Activated naive CD8-positive, alpha-beta T cell (primary cell): ENCODE measurements around the gene ARHGAP23.
"Not testable (repeated sequence)": the region's sequence is repeated elsewhere in the genome, so short reads cannot be mapped to it uniquely, and the experiment has no call there.

Experiments
- H3K27ac Mint-ChIP-seq: one replicate; pipeline ENCODE4 v1.8.0; 2021; ENCODE audit warnings: mixed read lengths
- H3K27me3 Mint-ChIP-seq: one replicate; pipeline ENCODE4 v1.8.0; 2021; ENCODE audit warnings: mixed read lengths
- H3K36me3 Mint-ChIP-seq: one replicate; pipeline ENCODE4 v1.8.0; 2021; ENCODE audit warnings: mixed read lengths
- H3K4me1 Mint-ChIP-seq: one replicate; pipeline ENCODE4 v1.8.0; 2021; ENCODE audit warnings: low read depth, mixed read lengths
- H3K4me3 Mint-ChIP-seq: one replicate; pipeline ENCODE4 v1.8.0; 2021; ENCODE audit warnings: mild to moderate bottlenecking, mixed read lengths
- H3K9me3 Mint-ChIP-seq: one replicate; pipeline ENCODE4 v1.8.0; 2021; ENCODE audit warnings: low read depth, mixed read lengths

The ARHGAP23 gene

DNA sequence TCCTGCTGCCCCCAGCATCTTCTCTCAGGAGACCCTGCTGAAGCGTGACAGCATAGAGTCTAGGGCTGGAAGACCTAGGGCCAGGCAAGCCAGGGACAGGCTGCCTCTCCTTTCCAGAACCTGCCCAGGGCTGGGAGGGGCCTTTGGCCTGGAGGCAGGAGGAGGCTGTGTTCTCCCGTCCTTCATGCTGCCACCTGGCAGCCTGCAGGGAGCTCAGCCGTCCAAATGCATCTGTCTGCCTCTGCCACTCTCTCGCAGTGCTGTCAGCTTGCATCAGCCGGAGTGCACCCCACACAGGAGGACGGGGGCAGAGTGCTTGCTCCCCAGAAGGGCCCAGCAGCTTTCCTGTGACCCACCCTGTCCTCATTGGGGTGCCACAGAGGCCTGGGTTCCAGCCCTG, 31.3 kb downstream of the ARHGAP23 start:
- Mint-ChIP-seq H3K27me3 (peaks cover 11% of the 10 kb centered on the region), H3K4me1 (peaks cover 4% of the 10 kb centered on the region), H3K4me3 (no peak overlapping the region), H3K27ac (no peak overlapping the region), H3K36me3 (no peaks in the 10 kb centered on the region), H3K9me3 (no peaks in the 10 kb centered on the region)

DNA sequence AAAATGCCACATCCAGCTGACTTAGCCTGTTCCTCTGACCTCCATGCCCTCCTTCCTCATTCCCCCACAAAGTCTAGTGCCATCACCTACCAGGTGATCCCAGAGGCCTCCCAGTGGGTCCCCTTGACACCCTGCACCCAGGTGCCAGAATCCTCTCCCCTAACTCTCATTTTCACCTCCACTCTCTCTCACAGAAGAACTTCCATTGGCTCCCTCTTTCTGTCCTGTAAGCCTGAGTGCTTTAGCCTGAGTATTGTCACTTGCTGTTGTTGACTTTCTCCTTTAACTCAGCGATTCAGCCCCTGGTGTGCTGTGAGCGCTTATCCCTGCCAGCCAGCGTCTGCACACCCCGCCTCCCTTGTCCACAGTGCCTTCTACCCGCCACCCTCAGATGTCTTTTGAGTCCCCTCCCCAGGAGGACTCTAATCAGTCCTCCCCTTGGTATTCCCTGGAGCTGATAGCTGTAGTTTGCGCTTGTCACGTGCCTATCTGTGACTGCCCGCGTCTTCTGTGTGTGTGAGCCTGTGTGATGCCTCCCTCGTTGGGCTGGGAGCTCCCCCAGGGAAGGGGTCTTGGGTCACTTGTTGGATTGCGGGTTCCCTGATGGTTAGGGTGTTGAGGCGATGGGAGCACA, 31.9 kb downstream of the ARHGAP23 start:
- Mint-ChIP-seq H3K36me3 (no peaks in the 10 kb centered on the region), H3K9me3 (no peaks in the 10 kb centered on the region), H3K27ac (no peak overlapping the region), H3K27me3 (peaks cover 5% of the 10 kb centered on the region), H3K4me3 (no peak overlapping the region), H3K4me1 (peaks cover under 1% of the 10 kb centered on the region)

DNA sequence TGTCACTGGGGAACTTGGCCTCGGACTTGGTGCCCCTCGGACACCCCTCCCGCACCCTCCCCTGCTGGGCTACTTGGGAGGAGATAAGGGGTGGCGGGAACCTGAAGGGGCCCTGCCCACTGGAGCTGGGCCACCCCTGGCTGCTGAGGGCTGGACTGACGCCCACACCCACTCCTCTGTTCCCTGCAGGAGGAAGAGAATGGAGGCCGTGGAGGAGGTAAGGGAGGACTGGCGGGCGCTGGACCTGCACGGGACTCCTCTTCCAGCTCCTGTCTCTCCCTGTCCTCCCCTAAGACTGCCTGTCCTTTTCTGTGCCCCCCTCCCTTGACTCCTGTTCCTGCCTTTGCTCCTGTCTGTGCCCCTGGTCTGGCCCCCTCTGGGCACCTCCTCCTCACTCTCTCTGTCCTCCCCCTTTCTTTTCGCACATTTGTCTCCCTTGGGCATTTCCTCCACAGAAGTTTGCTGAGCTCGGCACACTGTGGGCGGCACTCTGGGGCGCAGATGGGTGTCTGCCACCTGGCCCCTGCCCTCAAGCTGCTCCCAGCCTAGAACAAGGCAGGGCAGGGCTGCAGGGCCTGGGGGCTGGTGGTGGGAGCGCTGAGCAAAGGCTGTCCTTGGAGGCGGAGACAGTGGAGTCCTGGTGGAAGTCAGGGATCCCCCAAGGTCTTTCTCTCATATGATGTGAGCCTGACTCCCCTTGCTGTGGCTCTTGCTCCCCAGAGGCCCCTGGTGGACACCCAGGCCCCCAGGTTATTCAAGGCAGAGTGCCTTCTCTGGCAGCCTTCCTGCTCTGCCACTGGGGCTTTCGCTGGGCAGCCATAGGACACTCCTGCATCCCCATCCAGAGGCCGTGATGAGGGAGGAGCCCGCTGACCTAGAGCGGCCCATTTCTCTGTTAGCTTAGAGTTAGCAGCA, 32.7 kb downstream of the ARHGAP23 start:
- H3K36me3 Mint-ChIP-seq: no peaks in the 10 kb centered on the region
- H3K9me3 Mint-ChIP-seq: no peaks in the 10 kb centered on the region
- H3K4me1 Mint-ChIP-seq: no peaks in the 10 kb centered on the region
- peaks cover 5% of the 10 kb centered on the region for H3K27me3 Mint-ChIP-seq
- no peak overlapping the region for H3K27ac Mint-ChIP-seq
- H3K4me3 Mint-ChIP-seq: no peak overlapping the region

DNA sequence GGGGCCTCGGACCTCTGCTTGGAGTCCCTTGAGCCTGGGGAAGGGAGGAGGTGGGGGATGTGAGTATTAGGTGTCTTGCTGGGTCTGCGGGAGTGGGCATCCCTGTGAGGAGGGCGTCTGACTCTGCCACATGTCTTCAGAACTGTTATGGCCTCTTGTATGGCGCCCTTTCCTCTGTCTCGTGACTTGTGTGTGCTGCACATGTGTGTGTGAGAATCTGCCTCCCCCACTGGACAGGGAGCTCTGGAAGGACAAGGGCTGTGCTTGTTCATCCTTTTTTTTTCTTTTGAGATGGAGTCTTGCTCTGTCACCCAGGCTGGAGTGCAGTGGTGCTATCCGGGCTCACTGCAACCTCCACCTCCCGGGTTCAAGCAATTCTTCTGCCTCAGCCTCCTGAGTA, 33.4 kb downstream of the ARHGAP23 start:
- no peaks in the 10 kb centered on the region for H3K4me1 Mint-ChIP-seq
- no peak overlapping the region for H3K27ac Mint-ChIP-seq
- H3K36me3 Mint-ChIP-seq: no peaks in the 10 kb centered on the region
- H3K9me3 Mint-ChIP-seq: no peaks in the 10 kb centered on the region
- no peak overlapping the region for H3K4me3 Mint-ChIP-seq
- H3K27me3 Mint-ChIP-seq: peaks cover 5% of the 10 kb centered on the region

DNA sequence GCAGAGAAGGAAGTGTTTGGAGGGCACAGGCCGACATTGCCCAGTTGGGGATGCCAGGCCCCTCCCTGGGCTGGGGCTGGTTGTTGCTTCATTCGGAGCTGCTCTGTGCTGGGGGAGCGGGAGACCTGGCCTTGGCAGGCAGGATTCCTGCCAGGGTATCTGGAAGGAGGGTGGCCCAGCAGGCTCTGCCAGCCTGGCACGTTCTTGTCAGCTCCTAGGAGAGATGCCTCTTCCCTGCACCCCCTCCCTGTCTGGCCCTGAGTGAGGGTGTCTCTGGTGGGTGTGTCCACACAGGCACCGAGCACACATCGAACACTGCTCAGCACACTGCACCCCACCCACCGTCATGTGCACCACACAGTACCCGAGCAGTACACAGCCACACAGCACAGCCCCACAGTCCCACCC, 35.2 kb downstream of the ARHGAP23 start:
- Mint-ChIP-seq H3K4me1 (no peaks in the 10 kb centered on the region), H3K27ac (no peak overlapping the region), H3K9me3 (no peaks in the 10 kb centered on the region), H3K4me3 (no peak overlapping the region), H3K27me3 (no peaks in the 10 kb centered on the region), H3K36me3 (no peaks in the 10 kb centered on the region)

DNA sequence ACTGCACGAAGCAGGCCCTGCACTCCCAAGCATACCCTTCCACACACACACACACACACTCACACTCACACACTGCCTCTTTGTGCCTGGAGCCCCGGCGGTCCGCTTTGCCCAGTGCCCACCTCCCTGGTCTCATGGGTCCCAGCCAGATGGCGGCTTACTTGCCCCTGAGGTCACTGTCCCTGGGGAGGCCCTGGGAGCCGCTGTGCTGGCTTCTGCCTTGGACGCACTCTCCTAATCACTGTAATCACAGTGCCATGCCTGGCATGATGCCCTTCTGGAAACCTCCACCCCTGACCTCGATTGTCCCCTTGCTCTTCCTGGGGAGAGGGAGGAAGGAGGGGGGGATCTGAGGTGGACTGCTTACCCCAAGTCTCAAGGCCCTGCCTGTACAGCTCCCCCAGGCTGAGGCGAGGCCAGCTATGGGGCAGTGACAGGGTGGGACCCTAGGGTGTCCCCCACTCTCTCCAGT, 36.0 kb downstream of the ARHGAP23 start:
- no peaks in the 10 kb centered on the region for H3K9me3 Mint-ChIP-seq
- no peak overlapping the region for H3K27ac Mint-ChIP-seq
- no peak overlapping the region for H3K4me3 Mint-ChIP-seq
- H3K36me3 Mint-ChIP-seq: no peaks in the 10 kb centered on the region
- no peaks in the 10 kb centered on the region for H3K4me1 Mint-ChIP-seq
- no peaks in the 10 kb centered on the region for H3K27me3 Mint-ChIP-seq

DNA sequence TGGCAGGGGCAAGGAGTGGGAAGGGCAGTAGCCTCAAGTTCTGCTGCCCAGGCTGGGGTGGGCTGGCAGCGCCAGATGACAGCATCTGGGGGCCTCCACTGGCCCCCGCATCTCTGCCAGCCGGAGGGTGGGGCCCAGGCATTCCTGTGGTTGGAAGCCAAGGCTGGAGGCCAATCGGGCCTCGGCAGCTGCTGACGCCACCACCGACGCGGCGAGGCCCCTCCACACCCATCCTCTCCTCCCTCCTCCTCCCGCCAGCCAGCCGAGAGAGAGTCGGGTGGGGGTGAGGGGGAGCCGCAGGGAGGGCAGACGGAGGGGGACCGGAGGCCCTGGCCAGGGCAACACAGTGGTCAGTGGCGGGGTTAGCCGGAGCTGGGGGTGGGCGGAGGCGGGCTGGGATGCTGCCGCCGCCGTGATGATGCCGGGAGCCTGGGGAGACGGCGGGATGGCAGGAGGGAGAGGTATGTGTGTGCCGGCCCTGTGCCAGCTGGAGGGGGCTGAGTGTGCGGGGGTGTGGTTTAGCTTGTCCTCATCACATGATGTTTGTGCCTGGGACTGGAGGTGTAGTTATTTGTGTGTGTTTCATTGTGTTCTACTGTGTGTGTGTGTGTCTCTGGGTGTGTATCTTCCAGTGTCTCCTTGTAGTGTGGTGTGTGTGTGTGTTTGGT, 36.6 kb downstream of the ARHGAP23 start:
- no peaks in the 10 kb centered on the region for H3K36me3 Mint-ChIP-seq
- no peaks in the 10 kb centered on the region for H3K9me3 Mint-ChIP-seq

DNA sequence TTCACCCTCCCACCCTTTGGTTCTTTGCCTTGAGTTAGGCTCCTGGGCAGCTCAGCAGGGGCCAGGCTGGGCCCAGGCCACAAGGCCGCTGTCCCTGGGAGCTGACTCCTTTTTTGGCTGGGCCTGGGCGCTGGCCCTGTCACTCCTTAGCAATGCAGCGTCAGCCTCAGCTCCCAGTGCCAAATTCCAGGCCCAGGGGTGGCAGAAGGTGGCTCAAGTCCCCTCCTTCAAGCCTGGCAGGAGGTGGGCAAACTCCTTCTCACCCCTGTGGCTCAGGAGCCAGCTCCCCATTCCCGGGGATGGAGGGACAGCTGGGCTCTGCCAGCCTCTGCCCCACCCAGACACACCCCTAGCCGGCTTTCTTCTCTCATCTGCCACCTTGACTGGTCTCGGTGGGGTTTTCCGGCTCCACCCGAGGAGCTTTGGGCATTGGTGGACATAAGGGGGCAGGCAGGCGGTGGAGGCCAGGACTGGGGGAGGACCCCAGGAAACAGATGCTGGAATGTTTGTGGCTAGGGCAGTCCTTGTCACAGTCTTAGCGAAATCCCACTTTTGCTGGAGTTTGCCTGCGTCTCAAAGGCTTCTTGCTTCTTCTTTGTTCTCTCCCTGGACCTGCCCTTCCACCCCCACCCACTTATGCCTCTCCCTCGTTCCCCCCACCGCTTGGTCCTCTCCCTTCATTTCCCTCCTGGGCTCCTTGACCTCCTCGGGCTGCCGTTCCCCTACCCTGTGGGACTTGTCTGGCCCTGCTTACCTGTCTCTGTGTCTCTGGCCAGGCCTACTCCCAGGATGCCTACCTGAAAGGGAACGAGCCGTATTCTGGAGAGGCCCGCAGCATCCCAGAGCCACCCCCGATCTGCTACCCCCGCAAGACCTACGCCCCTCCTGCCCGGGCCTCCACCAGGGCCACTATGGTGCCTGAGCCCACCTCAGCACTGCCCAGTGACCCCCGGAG, 37.4 kb downstream of the ARHGAP23 start:
- Mint-ChIP-seq H3K27me3 (no peaks in the 10 kb centered on the region), H3K9me3 (no peaks in the 10 kb centered on the region), H3K4me1 (no peaks in the 10 kb centered on the region), H3K27ac (no peak overlapping the region), H3K36me3 (no peaks in the 10 kb centered on the region), H3K4me3 (no peak overlapping the region)

More for the DNA sequence above, 36.6 kb downstream of the ARHGAP23 start:
- no peak overlapping the region for H3K27ac Mint-ChIP-seq
- H3K27me3 Mint-ChIP-seq: no peaks in the 10 kb centered on the region
- no peaks in the 10 kb centered on the region for H3K4me1 Mint-ChIP-seq
- no peak overlapping the region for H3K4me3 Mint-ChIP-seq

DNA sequence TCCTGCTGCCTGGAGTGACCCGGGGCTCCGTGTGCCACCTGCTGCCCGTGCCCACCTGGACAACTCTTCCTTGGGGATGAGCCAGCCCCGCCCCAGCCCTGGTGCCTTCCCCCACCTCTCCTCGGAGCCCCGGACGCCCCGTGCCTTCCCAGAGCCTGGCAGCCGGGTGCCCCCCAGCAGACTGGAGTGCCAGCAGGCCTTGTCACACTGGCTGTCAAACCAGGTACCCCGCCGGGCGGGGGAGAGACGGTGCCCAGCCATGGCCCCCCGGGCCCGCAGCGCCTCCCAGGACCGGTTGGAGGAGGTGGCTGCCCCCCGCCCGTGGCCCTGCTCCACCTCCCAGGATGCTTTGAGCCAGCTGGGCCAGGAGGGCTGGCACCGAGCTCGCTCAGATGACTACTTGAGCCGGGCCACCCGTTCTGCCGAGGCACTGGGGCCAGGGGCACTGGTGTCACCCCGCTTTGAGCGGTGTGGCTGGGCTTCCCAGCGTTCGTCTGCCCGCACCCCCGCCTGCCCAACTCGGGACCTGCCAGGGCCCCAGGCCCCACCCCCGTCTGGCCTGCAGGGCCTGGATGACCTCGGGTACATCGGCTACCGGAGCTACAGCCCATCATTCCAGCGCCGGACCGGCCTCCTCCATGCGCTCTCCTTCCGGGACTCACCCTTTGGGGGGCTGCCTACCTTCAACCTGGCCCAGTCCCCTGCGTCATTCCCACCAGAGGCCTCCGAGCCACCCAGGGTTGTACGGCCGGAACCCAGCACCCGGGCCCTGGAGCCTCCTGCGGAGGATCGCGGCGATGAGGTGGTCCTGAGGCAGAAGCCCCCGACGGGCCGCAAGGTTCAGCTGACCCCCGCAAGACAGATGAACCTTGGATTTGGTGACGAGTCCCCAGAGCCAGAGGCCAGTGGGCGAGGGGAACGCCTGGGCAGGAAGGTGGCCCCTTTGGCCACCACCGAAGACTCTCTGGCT, 38.4 kb downstream of the ARHGAP23 start:
- no peaks in the 10 kb centered on the region for H3K36me3 Mint-ChIP-seq
- H3K4me3 Mint-ChIP-seq: no peak overlapping the region
- no peaks in the 10 kb centered on the region for H3K27me3 Mint-ChIP-seq
- no peaks in the 10 kb centered on the region for H3K9me3 Mint-ChIP-seq
- no peak overlapping the region for H3K27ac Mint-ChIP-seq
- H3K4me1 Mint-ChIP-seq: no peaks in the 10 kb centered on the region

DNA sequence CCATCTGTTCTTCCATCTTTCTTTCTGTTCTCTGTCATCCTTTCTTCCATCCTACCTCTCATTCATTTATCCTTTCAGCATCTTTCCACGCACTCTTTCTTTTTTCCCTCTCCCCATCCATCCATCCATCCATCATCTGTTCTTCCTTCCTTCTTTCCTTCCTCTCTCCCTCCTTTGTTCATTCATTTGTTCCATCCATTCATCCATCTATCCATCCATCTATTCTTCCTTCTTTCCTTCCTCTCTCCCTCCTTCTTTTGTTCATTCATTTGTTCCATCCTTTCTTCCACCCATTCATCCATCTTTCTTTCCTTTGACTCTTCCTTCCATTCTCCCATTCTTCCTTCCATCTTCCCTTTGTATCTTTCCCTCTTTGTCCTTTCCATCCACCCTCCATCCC, 39.2 kb downstream of the ARHGAP23 start:
- Mint-ChIP-seq H3K9me3 (no peaks in the 10 kb centered on the region), H3K27me3 (no peaks in the 10 kb centered on the region), H3K4me3 (no peak overlapping the region), H3K27ac (no peak overlapping the region), H3K36me3 (no peaks in the 10 kb centered on the region), H3K4me1 (no peaks in the 10 kb centered on the region)

DNA sequence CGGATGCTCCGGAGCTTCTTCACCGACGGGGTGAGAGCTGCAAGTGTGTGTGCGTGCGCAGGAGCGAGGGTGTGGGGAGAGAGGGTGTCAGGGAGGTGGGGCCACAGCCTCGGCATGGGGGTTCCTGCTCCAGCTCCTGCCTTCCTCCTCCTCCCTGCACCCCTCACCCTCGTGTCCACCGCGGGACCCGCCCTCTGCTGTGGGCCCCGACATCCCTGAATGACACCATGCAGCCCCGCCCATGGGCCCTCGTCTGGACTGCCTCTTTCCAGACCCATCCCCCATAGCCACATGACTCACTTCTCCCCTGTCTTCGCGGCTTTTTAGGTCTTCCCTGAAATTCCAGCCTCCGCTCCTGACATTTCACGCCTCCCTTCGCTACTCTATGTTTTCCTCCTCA, 41.6 kb downstream of the ARHGAP23 start:
- H3K9me3 Mint-ChIP-seq: no peaks in the 10 kb centered on the region
- no peak overlapping the region for H3K4me3 Mint-ChIP-seq
- no peaks in the 10 kb centered on the region for H3K36me3 Mint-ChIP-seq
- H3K27me3 Mint-ChIP-seq: no peaks in the 10 kb centered on the region
- H3K4me1 Mint-ChIP-seq: no peaks in the 10 kb centered on the region
- no peak overlapping the region for H3K27ac Mint-ChIP-seq

DNA sequence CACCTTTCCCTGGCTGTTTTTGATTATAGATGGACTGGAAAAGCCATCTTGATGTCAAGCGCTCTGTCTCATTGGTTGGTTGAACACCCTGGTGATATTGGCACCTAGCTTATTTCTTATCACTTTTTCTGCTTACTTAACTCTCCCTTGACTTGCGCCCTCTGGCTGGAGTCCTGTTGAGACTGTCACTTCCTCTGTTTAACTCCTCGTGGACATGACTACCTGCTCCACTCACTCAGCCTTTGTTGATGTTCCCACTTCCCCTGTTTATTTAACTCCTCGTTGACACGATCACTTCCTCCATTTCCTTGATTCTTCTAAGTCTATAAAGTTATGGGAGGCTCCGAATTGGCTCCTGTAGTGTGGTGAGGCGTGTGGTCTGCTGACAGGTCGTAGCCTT, 43.0 kb downstream of the ARHGAP23 start:
- not testable (repeated sequence) for H3K27ac Mint-ChIP-seq, H3K36me3 Mint-ChIP-seq, H3K4me1 Mint-ChIP-seq, H3K4me3 Mint-ChIP-seq, H3K27me3 Mint-ChIP-seq, H3K9me3 Mint-ChIP-seq

DNA sequence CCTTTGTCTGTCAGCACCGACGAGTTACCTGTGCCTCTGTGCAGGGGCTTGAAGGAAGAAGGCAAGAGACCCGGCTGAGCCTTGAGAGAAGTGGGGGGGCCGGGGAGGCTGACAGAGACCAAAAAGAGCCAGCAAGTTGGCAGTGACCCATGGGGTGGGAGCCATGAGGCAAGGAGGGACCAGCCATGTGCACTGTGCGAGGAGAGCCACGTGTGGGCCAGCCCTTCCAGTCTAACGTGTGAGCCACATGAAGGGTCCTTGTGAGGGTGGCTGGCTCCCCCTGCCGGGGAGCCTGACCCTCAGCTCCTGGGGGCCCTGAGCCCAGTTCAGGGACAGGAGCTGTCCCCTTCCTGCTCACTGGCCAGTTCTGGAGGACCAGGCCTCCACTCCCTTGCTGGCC, 46.4 kb downstream of the ARHGAP23 start:
- H3K36me3 Mint-ChIP-seq, H3K4me1 Mint-ChIP-seq, H3K27ac Mint-ChIP-seq, H3K4me3 Mint-ChIP-seq, H3K27me3 Mint-ChIP-seq, H3K9me3 Mint-ChIP-seq: not testable (repeated sequence)
